ENCODE data around the gene DDI1. TPM values are rescaled to one million over a fixed set of nuclear protein-coding genes. Genes with fewer than 3 reads are reported as not detected.

Gene DDI1
- total RNA-seq, 1 donor from 2014 or later = not detected

DNA sequence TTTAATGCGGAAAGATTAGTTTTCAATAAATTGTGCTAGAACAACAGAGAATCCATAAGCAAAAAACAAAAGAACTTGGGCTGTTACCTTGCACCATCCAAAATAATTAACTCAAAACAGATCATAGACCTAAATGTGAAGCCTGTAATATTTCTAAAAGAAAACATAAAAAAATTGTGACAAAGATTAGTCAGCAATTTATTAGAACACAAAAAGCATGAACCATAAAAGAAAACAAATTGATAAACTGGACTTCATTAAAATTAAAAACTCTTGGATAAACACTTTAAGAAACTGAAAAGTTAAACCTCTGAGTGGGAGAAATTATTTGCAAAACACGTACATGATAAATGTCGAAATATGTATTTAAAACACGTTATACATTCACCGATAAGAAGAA lies 21.5 kb downstream of the DDI1 start:
- DNase-seq (ENCODE audit: low spot score, unreplicated experiment) = no peak
- TF ChIP-seq CTCF (IDR thresholded peaks at IDR 0.05; ENCODE audit: unreplicated experiment) = no peak
- no peak overlapping the region for H3K4me3 Mint-ChIP-seq (ENCODE audit: low read depth)
- no peak overlapping the region for H3K27ac Mint-ChIP-seq
- no peaks in the 10 kb centered on the region for H3K36me3 Mint-ChIP-seq (ENCODE audit: insufficient read depth)
- peaks cover 17% of the 10 kb centered on the region for H3K4me1 Mint-ChIP-seq (ENCODE audit: low read depth)
- H3K27me3 Mint-ChIP-seq = no peaks in the 10 kb centered on the region
- H3K9me3 Mint-ChIP-seq (ENCODE audit: low read depth) = no peaks in the 10 kb centered on the region

DNA sequence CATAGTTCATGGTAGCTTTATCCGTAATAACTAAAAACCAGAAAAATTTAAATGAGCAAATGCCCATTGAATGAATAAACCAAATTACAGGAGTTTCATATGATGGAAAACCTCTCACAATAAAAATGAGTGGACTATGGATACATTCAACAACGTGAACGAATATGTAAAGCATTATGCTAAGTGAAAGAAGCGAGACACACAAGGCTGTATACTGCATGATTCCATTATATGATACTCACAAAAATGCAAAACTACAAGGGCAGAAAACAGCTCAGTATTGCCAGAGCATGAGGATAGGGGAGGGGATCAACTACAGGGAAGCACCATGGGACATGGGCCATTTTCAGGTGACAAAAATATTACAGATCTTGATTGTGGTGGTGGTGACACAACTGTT lies 22.2 kb downstream of the DDI1 start:
- H3K4me3 Mint-ChIP-seq (ENCODE audit: low read depth) = no peak overlapping the region
- H3K36me3 Mint-ChIP-seq (ENCODE audit: insufficient read depth) = no peaks in the 10 kb centered on the region
- no peak overlapping the region for H3K27ac Mint-ChIP-seq
- no peak for DNase-seq (ENCODE audit: low spot score, unreplicated experiment)
- H3K9me3 Mint-ChIP-seq (ENCODE audit: low read depth) = no peaks in the 10 kb centered on the region
- H3K4me1 Mint-ChIP-seq (ENCODE audit: low read depth) = peaks cover 14% of the 10 kb centered on the region
- no peak for TF ChIP-seq CTCF (IDR thresholded peaks at IDR 0.05; ENCODE audit: unreplicated experiment)
- no peaks in the 10 kb centered on the region for H3K27me3 Mint-ChIP-seq

DNA sequence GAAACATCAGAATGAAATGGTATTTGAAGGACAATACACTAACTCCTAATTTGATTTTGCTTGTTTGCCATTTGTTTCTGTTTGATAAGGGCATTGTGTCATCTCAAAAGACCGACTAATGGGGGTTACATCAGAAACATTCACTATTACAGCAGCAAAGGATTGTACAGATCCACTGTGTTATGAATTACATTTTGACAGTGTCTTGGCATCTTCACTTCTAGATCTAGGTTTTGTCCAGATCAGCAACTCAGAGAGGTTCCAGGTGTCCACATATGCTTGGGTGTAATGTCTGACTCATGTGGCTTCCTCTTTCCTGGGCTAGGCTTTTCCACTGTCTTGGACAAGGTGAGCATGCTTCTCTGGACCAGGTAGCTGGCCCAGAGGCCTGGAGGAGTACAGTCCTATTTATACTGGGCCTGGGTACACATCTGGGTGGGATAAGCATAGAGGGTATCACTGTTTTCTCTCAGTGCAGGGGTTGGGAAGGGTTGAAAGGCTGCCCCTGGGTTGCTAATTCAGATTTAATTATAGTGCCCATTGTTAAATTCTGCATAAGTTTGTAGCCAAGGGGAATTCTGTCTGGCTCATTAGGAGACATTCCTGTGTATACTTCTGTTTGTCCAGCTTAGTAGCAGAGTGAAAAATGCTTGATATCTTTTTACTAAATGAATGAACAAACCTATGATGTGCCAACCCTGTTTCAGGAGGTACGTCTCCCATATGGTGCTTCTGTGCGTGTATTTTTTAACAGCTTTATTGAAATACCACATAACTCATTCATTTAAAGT lies 23.8 kb downstream of the DDI1 start:
- Mint-ChIP-seq H3K27ac (no peak overlapping the region), H3K4me3 (ENCODE audit: low read depth) (no peak overlapping the region)

DNA sequence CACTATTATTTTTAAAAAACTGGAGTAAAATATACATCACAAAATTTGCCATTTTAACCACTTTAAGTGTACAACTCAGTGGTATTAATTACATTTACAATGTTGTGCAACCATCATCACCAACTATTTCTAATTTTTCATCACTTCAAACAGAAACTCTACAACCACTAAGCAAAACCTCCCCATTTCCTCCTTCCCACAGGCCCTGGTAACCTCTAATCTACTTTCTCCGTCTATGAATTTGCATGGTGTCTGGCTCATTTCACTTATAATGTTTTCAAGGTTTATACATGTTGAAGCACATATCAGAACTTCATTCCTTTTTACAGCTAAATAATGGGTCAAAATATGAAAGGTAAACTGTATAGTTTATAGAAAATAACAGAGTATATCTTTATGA lies 24.4 kb downstream of the DDI1 start:
- no peak for DNase-seq (ENCODE audit: low spot score, unreplicated experiment)
- no peaks in the 10 kb centered on the region for H3K9me3 Mint-ChIP-seq (ENCODE audit: low read depth)
- H3K36me3 Mint-ChIP-seq (ENCODE audit: insufficient read depth) = no peaks in the 10 kb centered on the region
- TF ChIP-seq CTCF (IDR thresholded peaks at IDR 0.05; ENCODE audit: unreplicated experiment) = no peak
- H3K4me1 Mint-ChIP-seq (ENCODE audit: low read depth) = no peaks in the 10 kb centered on the region
- no peaks in the 10 kb centered on the region for H3K27me3 Mint-ChIP-seq
- no peak overlapping the region for H3K4me3 Mint-ChIP-seq (ENCODE audit: low read depth)
- no peak overlapping the region for H3K27ac Mint-ChIP-seq

More for the DNA sequence above, 23.8 kb downstream of the DDI1 start:
- Mint-ChIP-seq H3K36me3 (ENCODE audit: insufficient read depth) (no peaks in the 10 kb centered on the region), H3K4me1 (ENCODE audit: low read depth) (peaks cover 5% of the 10 kb centered on the region), H3K27me3 (no peaks in the 10 kb centered on the region), H3K9me3 (ENCODE audit: low read depth) (no peaks in the 10 kb centered on the region)
- no peak for TF ChIP-seq CTCF (IDR thresholded peaks at IDR 0.05; ENCODE audit: unreplicated experiment)
- no peak for DNase-seq (ENCODE audit: low spot score, unreplicated experiment)

GRCh38 chr11:104061853-104062521 lies 25.5 kb downstream of the DDI1 start:
- H3K9me3 Mint-ChIP-seq (ENCODE audit: low read depth) = no peaks in the 10 kb centered on the region
- H3K27me3 Mint-ChIP-seq = no peaks in the 10 kb centered on the region
- H3K4me1 Mint-ChIP-seq (ENCODE audit: low read depth) = no peaks in the 10 kb centered on the region
- H3K27ac Mint-ChIP-seq = no peak overlapping the region
- no peak for DNase-seq (ENCODE audit: low spot score, unreplicated experiment)
- no peaks in the 10 kb centered on the region for H3K36me3 Mint-ChIP-seq (ENCODE audit: insufficient read depth)
- TF ChIP-seq CTCF (IDR thresholded peaks at IDR 0.05; ENCODE audit: unreplicated experiment) = no peak
- no peak overlapping the region for H3K4me3 Mint-ChIP-seq (ENCODE audit: low read depth)

Measured in progenitor cell of endocrine pancreas (in vitro differentiated cells).